ENCODE results near the gene FAM98A.
A peak's percentile ranks its signal among the peaks of the same experiment; 100 is the strongest.

The FAM98A gene

DNA sequence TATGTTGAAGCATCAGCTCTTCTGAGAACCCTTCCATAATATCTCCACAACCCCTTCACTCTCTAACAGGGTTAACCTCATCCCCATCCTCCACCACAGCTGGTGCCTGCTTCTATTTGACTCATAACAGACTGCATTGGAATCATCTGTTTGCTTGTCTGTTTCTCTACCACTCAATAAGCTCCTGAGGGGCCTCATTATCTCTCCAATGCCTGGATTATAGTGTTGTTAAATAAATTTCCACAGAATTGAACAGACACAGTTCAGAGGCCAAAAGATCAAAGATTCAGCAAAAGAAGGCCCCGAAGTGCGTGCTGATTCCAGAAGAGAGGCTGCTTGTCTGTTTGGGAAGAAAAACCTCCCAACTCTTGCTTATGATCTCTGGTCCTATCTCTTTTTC is 33.7 kb upstream of the FAM98A start:
- TF ChIP-seq, protein P1, sequence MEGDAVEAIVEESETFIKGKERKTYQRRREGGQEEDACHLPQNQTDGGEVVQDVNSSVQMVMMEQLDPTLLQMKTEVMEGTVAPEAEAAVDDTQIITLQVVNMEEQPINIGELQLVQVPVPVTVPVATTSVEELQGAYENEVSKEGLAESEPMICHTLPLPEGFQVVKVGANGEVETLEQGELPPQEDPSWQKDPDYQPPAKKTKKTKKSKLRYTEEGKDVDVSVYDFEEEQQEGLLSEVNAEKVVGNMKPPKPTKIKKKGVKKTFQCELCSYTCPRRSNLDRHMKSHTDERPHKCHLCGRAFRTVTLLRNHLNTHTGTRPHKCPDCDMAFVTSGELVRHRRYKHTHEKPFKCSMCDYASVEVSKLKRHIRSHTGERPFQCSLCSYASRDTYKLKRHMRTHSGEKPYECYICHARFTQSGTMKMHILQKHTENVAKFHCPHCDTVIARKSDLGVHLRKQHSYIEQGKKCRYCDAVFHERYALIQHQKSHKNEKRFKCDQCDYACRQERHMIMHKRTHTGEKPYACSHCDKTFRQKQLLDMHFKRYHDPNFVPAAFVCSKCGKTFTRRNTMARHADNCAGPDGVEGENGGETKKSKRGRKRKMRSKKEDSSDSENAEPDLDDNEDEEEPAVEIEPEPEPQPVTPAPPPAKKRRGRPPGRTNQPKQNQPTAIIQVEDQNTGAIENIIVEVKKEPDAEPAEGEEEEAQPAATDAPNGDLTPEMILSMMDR (IDR thresholded peaks at IDR 0.05; ENCODE audit: insufficient read depth, low read depth, low read length, missing control alignments): no peak
- DNase-seq (ENCODE audit: low read depth): no peak
- no peak overlapping the region for H3K4me3 ChIP-seq (ENCODE audit: low read depth, low read length)

DNA sequence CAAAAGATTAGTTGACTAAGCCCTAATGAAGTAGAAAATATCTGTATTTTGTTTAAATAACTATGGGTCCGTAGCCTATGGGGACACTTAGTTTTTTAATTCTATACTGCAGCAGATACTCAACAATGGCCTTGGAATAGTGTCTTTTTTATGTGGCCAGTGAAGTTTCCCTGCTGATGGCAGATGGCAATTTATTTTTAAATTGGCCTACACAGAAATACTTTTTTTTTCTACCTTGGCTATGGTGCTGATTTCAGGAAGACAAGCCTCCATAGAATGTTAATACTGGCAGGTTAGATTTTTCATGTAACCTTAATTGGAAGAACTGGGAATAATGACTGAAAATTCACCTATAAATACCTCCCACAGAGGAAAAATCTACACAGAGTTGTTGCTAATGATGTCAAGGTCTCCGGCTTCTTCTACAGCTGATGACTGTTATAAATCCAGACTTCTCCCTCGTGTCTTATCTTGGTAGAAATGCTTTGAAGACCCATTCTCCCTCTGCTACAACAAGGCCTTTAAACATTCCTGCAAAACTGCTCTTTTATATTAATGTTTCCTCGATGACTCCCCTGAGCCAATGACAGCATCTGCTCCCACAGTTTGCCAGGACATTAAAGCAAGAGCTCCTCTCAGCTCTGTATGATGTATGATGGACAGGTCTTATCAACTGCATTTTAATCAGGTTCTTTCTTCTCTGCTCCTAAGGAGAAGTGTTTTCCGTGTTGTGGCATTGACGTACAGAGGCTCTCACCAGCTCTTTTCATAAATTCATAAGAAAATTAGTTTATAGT is 29.1 kb upstream of the FAM98A start:
- H3K4me3 ChIP-seq (ENCODE audit: low read depth, low read length): no peak overlapping the region
- no peak for DNase-seq (ENCODE audit: low read depth)
- TF ChIP-seq, protein P1 (IDR thresholded peaks at IDR 0.05; ENCODE audit: insufficient read depth, low read depth, low read length, missing control alignments): no peak

DNA sequence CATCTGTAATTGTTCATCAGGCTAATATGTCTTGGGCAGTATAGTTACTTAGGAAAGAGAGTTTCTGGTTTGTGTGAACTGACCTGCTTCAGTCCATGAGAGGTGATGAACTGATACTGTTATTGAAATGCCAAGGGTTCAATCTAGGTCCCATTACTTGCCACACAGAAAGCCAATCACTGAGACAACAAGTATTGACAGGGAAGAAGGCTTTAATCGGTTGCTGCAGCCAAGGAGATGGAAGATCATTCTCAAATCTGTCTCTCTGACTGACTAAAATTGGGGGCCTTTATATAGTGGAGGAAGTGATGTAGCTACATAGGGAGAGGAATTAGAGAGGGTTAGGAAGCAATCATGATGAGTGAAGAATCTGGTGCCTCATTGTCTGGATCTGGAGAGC is 19.9 kb upstream of the FAM98A start:
- H3K4me3 ChIP-seq (ENCODE audit: low read depth, low read length): no peak overlapping the region
- TF ChIP-seq, protein P1 (IDR thresholded peaks at IDR 0.05; ENCODE audit: insufficient read depth, low read depth, low read length, missing control alignments): no peak
- DNase-seq (ENCODE audit: low read depth): no peak

DNA sequence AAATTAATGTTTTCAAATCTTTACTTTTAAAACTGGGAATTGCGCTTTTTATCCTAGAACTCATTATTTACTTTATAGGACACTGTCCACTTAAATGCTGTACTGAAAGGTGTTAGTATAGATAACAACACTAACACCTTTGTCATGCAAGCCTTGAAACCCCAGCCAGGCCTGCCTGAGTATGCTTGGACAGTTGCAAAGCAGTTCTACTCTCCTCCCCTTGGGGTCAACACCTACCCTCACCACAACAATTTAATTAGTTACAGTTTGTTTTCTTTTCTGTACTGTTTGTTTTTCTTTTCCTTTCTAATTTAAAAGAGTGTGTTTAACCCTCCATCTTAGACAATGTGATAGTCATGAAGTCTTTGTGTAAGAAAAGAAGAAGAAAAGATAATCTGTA is 18.9 kb upstream of the FAM98A start:
- no peak for DNase-seq (ENCODE audit: low read depth)
- H3K4me3 ChIP-seq (ENCODE audit: low read depth, low read length): no peak overlapping the region
- TF ChIP-seq, protein P1 (IDR thresholded peaks at IDR 0.05; ENCODE audit: insufficient read depth, low read depth, low read length, missing control alignments): no peak

DNA sequence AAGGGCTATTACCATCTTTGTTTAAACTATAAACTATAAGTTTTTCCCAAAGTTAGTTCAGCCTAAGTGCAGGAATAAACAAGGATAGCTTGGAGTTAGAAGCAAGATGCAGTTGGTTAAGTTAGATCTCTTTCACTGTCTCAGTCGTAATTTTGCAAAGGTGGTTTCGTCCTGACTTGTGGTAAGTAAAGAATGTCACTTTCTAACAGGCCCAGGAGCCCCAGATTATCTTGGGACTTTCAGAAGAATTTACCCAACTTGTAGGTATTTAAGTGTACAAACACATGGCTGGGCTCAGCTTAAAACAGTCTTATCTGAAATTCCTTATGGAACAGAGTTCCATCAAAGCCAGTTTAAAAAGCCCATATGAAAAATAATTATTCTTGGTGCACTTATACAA is 18.3 kb upstream of the FAM98A start:
- H3K4me3 ChIP-seq (ENCODE audit: low read depth, low read length): no peak overlapping the region
- TF ChIP-seq, protein P1 (IDR thresholded peaks at IDR 0.05; ENCODE audit: insufficient read depth, low read depth, low read length, missing control alignments): no peak
- peak; percentile 42 for DNase-seq (ENCODE audit: low read depth)

DNA sequence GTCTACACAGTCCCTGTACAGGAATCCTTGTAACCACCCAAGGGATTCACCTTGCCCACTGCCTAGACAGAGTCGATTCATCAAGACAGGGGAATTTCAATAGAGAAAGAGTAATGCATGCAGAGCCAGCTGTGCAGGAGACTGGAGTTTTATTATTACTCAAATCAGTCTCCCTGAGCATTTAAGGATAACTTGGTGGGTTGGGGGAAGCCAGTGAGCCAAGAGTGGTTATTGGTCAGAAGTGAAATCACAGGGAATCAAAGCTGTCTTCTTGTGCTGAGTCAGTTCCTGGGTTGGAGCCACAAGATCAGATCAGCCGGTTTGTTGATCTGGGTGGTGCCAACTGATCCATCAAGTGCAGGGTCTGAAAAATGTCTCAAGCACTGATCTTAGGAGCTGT is 17.8 kb upstream of the FAM98A start:
- TF ChIP-seq, protein P1 (IDR thresholded peaks at IDR 0.05; ENCODE audit: insufficient read depth, low read depth, low read length, missing control alignments): no peak
- peak; percentile 45 for DNase-seq (ENCODE audit: low read depth)

DNA sequence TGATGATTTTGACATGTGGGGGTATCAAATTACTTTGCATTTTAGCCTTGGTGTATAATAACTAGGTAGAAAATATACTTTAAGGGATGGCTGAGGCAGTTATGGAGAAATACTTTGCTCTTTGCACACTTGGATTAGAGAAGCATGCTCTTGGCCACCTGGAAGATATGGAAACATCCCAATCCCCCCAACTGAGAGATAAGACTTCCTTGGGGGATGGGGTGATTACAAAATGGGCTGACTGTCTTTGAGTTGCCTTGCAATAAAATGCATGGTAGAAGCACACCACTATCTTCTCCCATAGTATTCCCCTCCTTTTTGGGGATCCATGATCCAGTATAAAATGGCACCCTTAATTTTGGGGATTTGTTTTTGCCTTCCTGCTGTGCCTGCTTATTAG is 15.1 kb upstream of the FAM98A start:
- TF ChIP-seq, protein P1 (IDR thresholded peaks at IDR 0.05; ENCODE audit: insufficient read depth, low read depth, low read length, missing control alignments): no peak
- no peak for DNase-seq (ENCODE audit: low read depth)
- no peak overlapping the region for H3K4me3 ChIP-seq (ENCODE audit: low read depth, low read length)

More for the DNA sequence above, 17.8 kb upstream of the FAM98A start:
- H3K4me3 ChIP-seq (ENCODE audit: low read depth, low read length): no peak overlapping the region
